NCI-H2081 treated with DMSO at 0.1 percent for 48 hours (cell line): Measurements from ENCODE around the gene SPATS1.

Experiments used
- DNase-seq: peaks from one replicate; lab custom pipeline; 2025; lab: John Stamatoyannopoulos, UW

The SPATS1 gene

GRCh38 chr6:44342489-44342888, at the start of gene SPATS1:
Gene SPATS1 (plus strand): TSS chr6:44342650. CDS start chr6:44343096, 446 bp downstream.
- DNase-seq, result no peak

DNA sequence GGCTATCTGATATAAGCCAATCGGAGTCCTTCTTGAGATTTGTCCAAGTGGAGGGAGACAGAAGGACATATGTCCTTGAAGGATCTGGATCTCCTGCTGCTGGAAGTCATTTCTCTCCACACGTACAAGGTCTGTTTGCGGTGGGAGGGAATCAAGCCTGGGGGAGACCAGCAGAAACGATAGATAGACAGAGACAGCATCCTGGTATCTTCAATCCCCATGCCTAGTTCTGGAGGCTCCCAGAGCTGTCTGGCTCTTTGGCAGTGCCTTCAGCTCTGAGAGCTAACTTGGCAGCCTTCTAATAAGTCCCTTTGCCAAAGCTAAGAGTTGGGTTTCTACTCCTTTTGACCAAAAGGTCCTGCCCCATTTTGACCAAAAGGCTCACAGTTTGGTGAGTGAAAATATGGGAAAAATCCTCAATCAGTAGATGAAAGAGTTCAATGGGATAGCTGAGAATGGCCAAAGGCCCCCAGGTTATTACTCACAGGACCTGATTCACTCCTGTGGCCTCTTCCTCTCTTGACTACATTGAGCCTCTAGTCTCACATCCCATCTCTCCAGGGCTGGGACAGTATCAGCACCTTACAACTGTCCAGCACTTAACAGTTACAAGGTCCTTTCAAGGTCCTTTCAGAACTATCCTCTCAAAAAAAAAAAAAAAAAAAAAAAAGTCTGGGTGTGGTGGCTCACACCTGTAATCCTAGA, 49.6 kb upstream of the SPATS1 start:
- no peak for DNase-seq

- no peak for DNase-seq
Observed at GRCh38 chr6:44294832-44295791, 47.3 kb upstream of the SPATS1 start.

DNA sequence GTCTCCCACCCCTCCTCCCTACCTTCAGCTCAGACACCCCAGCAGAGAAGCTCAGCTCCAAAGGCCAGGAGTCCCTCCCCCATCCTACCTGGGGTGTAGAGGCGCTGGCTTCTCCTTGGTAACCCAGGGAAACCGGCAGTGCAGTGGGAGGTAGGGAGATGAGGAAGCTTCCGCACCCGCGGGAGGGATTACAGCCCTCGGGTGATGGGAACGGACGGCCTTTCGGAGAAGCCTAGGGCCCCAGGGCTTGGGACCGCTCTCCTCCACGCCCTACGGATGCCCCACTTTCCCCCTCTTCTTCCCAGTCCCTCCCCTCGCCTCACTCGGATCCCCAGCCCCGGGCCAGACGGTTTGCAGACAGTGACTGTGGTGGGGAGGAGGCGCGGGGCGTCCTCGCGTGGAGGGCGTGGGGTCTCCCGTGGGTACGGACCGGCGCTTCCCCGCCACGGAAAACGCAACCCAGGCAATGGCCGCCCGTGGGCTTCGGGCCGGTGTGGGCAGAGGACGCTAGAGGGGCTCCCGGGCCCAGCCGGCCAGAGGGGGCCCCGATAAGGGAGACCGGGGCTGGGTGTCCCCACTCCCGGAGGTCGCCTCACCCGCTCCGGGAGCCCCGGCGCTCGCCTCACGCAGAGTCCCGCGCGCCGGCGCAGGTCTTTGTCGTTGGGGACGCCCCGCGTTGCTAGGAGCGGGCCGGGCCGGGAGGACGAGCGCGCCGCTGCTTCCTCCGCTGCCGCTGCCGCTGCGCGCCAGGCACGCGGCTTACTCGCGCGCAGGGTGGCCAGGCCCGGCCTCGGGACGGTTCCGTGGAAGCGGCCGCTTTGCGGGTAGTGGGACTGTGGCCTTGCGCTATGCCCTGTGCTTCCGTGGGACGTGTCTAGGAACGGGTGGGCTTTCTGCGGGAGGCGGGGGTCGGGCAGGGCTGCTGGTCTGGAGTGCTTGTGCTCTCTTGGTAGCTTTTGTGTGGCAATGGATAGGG, 45.1 kb upstream of the SPATS1 start:
- no peak for DNase-seq

GRCh38 chr6:44298055-44298803, 44.2 kb upstream of the SPATS1 start:
- no peak for DNase-seq

GRCh38 chr6:44298864-44299263, 43.6 kb upstream of the SPATS1 start:
- no peak for DNase-seq

DNA sequence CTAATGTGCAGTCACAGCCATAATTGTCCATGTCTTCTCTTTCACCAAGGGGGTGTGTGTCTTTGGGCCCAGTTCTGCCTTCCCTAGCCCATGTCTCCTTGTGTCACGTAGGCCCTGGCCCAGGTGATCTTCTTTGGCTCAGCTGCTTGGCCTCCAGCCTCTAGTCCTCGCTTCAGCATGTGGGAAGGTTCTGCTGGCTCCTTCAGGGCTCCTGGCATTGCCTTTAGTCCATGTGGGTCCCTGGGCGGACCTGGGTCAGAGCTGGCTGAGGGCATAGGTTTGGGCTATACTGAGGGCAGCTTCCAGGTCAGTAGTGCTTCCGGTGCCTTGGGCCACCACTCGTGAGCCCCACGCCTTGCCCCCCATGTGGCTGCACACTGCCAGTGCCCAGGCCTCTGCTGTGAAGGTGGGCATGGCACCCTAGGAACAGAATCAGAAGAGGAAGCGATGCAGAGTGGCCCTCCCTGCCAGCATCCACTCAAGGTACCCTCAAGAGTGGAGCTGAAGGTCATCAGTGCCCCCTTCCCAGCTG, 42.1 kb upstream of the SPATS1 start:
- DNase-seq, result no peak

GRCh38 chr6:44301106-44301505, 41.3 kb upstream of the SPATS1 start:
- DNase-seq, result no peak

DNA sequence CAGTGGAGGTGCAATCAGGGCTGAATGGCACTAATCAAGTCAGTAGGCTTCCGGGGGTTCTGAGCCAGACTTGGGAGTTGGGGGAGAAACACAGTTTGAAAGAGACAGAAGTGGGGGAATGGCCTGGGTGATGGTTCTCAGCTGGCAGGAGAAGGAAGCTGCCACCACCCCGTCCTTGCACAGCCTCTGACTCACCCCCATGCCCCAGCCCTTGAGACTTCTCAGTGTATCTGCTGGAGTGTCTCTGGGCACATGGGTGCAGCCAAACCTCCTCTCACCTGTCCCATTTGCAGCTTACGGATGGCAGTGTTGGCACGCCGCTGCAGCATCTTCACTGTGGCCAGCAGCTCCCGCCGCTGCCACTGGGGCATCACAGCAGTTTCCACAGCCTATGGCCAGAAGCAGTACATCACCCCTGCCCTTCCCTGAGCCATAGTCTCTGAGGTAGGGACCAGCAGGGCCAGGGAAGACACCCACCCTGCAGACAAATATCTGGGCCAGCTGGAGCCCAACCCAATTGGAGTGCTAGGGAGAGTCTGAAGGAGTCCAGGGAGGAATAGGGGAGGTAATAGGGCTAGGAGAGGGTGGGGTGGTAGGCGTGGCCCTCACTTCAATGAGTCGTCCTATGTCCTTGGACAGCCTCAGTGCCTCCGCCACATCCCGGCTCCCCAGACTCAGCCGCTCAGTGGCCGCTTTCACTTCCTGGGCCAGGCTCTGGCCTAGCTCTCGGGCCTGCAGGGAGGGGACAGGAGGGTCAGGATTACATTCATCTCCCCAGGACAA, 40.5 kb upstream of the SPATS1 start:
- no peak for DNase-seq

DNA sequence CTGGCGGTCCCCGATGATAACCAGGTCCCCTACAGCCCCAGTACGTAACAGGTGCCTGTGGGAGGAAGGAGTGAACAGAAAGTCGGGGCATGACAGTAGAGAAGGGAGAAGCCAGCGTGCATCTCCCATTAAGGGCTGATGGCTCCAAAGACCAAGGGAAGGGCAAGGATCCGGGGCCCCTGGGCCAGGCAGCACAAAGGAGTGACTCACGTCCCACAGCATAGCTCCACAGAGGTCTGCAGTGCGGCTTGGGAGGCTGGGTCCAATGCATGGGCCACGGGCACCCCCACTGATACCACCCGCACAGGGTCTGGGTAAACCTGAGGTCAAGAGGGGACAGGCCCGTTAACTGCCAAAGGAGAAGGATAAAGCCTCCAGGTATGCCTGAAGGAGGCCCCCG, 39.6 kb upstream of the SPATS1 start:
- no peak for DNase-seq

DNA sequence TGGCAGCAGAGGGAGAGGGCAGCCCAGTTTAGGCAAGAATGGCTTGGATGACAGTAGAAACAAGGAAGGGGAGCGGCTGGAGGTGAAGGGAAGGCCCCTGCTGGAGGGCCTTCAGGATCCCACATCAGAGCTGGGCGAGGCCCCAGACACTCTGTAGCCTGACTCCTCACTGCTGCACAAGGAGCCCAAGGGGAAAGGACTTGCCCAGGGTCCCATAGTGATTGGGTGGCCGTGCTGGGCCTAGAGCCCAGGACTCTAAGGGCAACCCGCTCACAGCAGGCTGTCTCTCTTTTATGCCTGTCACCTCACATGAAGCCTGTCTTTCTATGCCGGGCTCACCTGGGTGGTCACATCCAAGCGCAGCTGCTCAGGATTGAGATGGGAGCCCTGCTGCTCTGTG, 38.6 kb upstream of the SPATS1 start:
- no peak for DNase-seq

- DNase-seq, result no peak
Observed at GRCh38 chr6:44304282-44305199, 37.9 kb upstream of the SPATS1 start.

GRCh38 chr6:44305200-44305725, 37.2 kb upstream of the SPATS1 start:
- no peak for DNase-seq

DNA sequence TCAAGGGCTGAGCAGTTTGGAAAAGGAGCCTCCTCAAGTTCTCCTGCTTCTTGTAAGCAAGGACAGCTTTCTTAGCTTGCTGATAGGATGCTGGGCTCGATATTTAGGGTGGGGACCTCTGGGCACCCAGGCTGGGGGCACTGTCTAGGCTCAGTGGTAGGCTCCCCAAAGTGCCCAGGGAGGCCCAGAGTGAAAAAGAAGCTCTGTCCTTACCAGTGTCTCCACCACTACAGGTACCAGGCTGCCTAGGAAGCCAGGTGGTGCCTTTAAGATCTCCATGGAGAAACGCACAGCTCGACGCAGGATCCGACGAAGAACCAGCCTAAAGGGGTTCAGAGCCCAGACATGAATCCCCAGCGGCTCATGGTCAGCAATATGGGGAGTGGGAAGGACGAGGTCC, 35.7 kb upstream of the SPATS1 start:
- DNase-seq, result no peak

DNA sequence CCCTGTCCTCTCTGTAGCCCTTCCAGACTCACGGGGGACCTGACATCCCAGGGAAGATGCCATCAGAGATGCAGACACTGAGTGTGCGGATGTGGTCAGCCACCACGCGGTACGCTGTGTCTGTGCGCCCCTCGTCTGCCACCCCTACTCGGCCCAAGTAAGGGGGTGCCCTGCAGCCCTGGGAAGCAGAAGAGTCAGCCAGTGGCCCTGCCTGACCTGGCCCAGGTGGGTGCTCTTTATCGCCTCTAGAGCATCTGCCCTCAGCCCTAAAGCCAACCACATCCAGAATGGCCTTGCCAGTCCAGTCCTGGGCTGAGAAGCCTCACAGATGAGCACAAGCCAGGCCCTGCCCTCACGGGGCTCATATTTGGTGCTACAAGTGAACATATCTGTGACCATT, 35.2 kb upstream of the SPATS1 start:
- no peak for DNase-seq

DNA sequence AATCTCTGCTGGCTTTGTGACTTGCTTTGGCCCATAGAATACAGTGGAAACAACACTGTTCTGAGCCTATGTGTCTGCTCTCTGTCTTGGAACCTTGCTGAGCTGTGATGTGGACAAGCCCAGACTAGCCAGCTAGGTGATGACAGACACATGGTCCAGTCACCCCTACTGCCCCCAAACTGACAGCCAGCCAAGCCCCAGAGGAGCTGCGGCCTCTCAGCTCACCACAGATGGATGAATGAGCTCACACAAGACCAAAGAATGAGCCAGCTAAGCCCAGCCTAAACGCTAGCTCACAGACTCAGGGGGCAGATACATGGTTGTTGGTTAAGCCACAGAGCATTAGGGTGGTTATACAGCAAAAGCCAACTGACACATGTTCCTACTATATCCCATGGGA, 33.4 kb upstream of the SPATS1 start:
- no peak for DNase-seq

GRCh38 chr6:44309631-44310030, 32.8 kb upstream of the SPATS1 start:
- no peak for DNase-seq

- DNase-seq, result no peak
Observed at GRCh38 chr6:44310241-44310640, 32.2 kb upstream of the SPATS1 start.

GRCh38 chr6:44311304-44311703, 31.1 kb upstream of the SPATS1 start:
- no peak for DNase-seq
